Astrocyte of the spinal cord (primary cell): ENCODE data around the gene SPANXD.

Experiments used
- DNase-seq: peaks from one replicate; pipeline ENCODE4 v3.0.0; 2011; ENCODE audit warnings: low read depth, low spot score
- H3K4me3 ChIP-seq: 2 replicates; pipeline ENCODE4 v1.5.1; 2011; ENCODE audit warnings: low read depth, mild to moderate bottlenecking, low read length, moderate library complexity
- CTCF ChIP-seq: IDR thresholded peaks from 2 replicates; pipeline ENCODE4 v1.5.1; 2012; ENCODE audit warnings: low read depth, mild to moderate bottlenecking, low read length, inconsistent platforms
- in situ Hi-C: cut with HindIII; loops from 2 replicates; pipeline ENCODE4 v1.10.0; 2017; ENCODE audit warnings: low sequenced_read_pairs

SPANXD gene

DNA sequence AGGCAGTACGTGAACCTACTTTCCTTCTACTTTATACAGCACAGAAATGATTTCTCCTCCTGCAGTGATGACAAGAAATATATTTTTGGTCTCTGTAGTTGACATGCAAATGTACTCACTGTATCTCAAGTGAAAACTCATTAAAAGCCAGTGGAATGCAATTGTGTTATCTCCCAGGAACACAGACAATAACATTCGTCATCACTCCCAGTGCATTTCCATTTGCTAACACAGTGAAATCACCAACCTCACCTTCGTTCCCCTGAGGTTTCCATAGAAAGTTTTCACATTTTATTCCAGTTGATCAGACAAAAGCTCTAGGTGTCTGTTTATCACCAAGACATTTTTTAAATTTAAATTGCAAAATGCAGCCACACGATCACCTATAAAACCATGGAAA is 2.5 kb upstream of the SPANXD start:
- H3K4me3 ChIP-seq = no peak overlapping the region
- in situ Hi-C loops = no loop called here
- DNase-seq = peak; percentile 6
- TF ChIP-seq CTCF = no peak

GRCh38 chrX:141673946-141674345 is 24.6 kb downstream of the SPANXD start:
- in situ Hi-C loops = no loop called here
- no peak overlapping the region for H3K4me3 ChIP-seq
- no peak for TF ChIP-seq CTCF
- DNase-seq = no peak

GRCh38 chrX:141669689-141670088 is 28.9 kb downstream of the SPANXD start:
- TF ChIP-seq CTCF = no peak
- peak; percentile 21 for DNase-seq
- H3K4me3 ChIP-seq = no peak overlapping the region
- in situ Hi-C loops = no loop called here

DNA sequence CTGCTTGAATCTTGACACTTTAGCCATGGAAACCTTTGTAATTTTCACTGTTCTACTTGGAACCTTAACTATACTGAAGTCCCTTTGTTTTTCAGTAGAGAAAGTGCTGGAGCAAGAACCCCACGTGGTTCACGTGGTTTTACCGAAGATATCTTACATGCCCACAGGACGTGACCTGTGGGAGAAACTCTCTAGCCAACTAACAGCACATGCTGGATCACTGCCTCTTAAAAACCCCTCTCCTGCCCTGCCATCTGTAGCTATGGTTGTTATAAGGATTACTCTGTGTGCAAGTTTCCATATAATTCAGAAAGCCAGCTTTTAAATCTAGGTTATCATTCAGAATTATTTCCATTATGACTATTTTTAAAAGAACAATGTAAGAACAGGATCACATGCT is 30.2 kb downstream of the SPANXD start:
- in situ Hi-C loops = no loop called here
- no peak for TF ChIP-seq CTCF
- no peak overlapping the region for H3K4me3 ChIP-seq
- peak; percentile 8 for DNase-seq

DNA sequence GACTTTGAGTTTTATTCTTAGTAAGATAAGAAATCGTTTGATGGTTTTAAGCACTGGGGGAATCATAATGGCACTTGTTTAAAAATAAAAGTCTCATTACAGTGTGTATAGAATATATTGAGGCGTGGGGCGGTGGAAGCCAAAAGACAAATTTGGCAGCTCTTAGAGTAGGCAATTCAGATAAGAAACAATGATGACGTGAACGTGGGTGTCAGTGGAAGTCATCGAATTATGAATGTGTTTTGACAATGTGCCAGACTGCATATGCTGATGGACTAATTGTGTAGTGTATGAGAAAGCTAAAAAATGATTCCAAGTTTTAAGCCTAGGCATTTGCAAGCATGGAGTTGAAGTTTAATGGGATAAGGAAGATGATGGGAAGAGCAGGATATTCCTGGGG is 35.8 kb downstream of the SPANXD start:
- in situ Hi-C loops = no loop called here

GRCh38 chrX:141652286-141652685 is 46.3 kb downstream of the SPANXD start:
- DNase-seq = no peak
- no peak overlapping the region for H3K4me3 ChIP-seq
- in situ Hi-C loops = no loop called here
- TF ChIP-seq CTCF = no peak

More for the DNA sequence above, 35.8 kb downstream of the SPANXD start:
- H3K4me3 ChIP-seq = no peak overlapping the region
- no peak for TF ChIP-seq CTCF
- DNase-seq = no peak
